Activated CD4-positive, alpha-beta T cell treated with anti-CD3 and anti-CD28 coated beads for 48 hours (primary cell): ENCODE measurements around the gene PSME1.

Experiments used
- DNase-seq: peaks from one replicate; pipeline ENCODE4 v3.0.0-alpha.2; 2020

Gene PSME1

GRCh38 chr14:24177041-24177825, 41.2 kb downstream of the PSME1 start:
- no peak for DNase-seq

- no peak for DNase-seq
Measured at GRCh38 chr14:24177891-24178290, 41.9 kb downstream of the PSME1 start.

GRCh38 chr14:24178399-24179178, 42.6 kb downstream of the PSME1 start:
- DNase-seq = no peak

- no peak for DNase-seq
Measured at GRCh38 chr14:24179294-24179960, 43.4 kb downstream of the PSME1 start.

GRCh38 chr14:24179961-24180796, 44.2 kb downstream of the PSME1 start:
- no peak for DNase-seq

- no peak for DNase-seq
Measured at GRCh38 chr14:24181371-24182077, 45.5 kb downstream of the PSME1 start.

- no peak for DNase-seq
Measured at GRCh38 chr14:24182110-24182882, 46.3 kb downstream of the PSME1 start.

- no peak for DNase-seq
Measured at GRCh38 chr14:24183014-24183481, 47.1 kb downstream of the PSME1 start.

- DNase-seq = no peak
Measured at GRCh38 chr14:24184104-24184970, 48.3 kb downstream of the PSME1 start.

GRCh38 chr14:24185026-24185425, 49.0 kb downstream of the PSME1 start:
- DNase-seq = no peak

GRCh38 chr14:24185741-24186140, 49.7 kb downstream of the PSME1 start:
- no peak for DNase-seq

- DNase-seq = no peak
Measured at GRCh38 chr14:24186831-24187538, 51.0 kb downstream of the PSME1 start.

GRCh38 chr14:24187539-24187915, 51.5 kb downstream of the PSME1 start:
- no peak for DNase-seq
